HG03354 (cell line): Measurements from ENCODE around the gene ARMH1.
"Not testable (repeated sequence)": the region's sequence is repeated elsewhere in the genome, so short reads cannot be mapped to it uniquely, and the experiment has no call there.

Source experiments
- ATAC-seq: cut with Tn5 transposase; IDR thresholded peaks from one replicate; pipeline ENCODE4 v1.9.1; 2021; ENCODE audit warnings: mild to moderate bottlenecking; ENCODE audit not compliant: unreplicated experiment, poor library complexity, severe bottlenecking

The ARMH1 gene

GRCh38 chr1:44747878-44748277, 73.4 kb downstream of the ARMH1 start:
- no peak for ATAC-seq

GRCh38 chr1:44757420-44757819, 82.9 kb downstream of the ARMH1 start:
- ATAC-seq, result peak; percentile 66

GRCh38 chr1:44759077-44759476, 84.6 kb downstream of the ARMH1 start:
- no peak for ATAC-seq

- ATAC-seq, result no peak
These were observed 86.4 kb downstream of the ARMH1 start for GRCh38 chr1:44760876-44761275.

- not testable (repeated sequence) for ATAC-seq
These were observed 91.9 kb downstream of the ARMH1 start for GRCh38 chr1:44766421-44766820.
